GM21786 (cell line): Measurements from ENCODE around the gene PRG2.

Source experiments
- ATAC-seq: cut with Tn5 transposase; IDR thresholded peaks from one replicate; pipeline ENCODE4 v1.9.1; 2021; ENCODE audit not compliant: unreplicated experiment

PRG2 gene

DNA sequence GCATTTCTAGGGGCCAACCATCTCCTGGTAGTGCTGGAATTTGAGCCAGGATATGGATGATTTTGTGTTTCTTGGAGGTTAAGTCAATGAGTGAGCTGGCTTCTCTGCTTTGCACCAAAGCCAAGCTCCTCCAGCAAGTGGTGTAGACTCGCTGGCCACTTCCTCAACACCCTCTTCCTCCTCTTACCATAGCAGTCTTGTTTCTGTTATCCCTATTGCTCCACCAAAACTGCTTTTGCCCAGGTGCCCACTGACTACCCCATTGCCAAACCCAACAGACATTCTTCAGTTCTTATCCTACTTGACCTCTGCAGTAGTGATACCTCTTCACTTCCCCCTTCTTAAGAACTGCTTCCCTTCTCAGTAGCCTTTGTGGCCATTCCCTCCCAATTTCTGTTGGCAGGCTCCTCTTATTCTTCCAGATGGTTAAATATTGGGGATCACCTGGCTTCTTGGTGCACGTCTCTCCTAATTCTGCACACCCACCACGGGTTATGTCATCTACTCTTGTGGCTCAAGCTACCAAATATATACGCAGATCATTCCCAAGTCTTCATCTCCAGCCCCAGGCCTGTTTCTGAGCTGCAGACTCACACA, 7.0 kb upstream of the PRG2 start:
- ATAC-seq = no peak

DNA sequence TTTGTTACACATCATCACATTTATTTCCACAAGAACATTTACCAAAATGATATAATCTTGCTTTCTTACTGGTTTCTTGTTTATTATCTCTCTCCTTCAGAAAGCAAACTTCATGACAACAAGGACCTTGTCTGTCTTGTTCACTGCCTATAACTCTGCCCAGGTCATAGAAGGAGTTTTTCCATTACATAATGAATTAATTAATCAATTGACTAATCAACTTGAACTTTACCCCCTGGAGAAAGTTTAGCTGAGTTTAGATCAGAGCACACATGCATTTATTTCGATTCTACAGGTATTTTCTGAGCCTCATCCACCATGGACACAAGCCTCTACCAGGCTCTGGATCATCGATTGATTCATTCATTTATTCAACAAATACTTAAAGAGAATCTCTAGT, 6.3 kb upstream of the PRG2 start:
- no peak for ATAC-seq

DNA sequence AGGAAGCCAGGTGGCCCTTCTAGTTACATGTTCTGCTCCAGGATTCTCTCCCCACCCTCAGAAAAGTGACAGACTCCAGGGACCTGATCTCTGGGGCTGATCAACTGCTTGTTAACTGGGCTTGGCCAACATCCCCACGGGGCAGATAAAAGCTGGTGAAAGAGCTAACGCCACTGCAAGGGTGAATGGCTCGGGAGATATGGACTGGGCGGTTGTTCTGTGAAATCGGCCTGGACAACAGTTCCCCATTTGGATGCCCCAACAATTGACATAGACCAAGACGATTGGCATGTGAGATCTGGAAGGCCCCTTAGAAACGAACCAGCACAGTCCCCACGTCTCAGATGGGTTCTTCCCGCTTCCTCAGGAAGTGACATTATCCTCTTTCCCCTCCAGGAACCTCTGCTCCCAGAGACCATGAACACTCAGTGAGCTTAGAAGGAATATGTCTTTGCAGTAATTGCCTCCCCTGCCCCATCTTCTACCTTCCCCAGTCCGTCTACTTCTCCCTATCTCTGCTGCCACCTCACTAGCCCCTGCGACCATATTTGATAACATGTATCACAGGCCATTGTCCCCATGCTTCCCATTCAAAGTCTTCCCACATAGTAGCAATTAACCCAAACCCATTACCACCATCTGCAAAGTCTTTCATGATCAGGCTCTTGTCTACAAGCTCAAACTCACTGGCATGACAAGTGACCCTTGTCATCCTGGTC, 5.6 kb upstream of the PRG2 start:
- no peak for ATAC-seq

DNA sequence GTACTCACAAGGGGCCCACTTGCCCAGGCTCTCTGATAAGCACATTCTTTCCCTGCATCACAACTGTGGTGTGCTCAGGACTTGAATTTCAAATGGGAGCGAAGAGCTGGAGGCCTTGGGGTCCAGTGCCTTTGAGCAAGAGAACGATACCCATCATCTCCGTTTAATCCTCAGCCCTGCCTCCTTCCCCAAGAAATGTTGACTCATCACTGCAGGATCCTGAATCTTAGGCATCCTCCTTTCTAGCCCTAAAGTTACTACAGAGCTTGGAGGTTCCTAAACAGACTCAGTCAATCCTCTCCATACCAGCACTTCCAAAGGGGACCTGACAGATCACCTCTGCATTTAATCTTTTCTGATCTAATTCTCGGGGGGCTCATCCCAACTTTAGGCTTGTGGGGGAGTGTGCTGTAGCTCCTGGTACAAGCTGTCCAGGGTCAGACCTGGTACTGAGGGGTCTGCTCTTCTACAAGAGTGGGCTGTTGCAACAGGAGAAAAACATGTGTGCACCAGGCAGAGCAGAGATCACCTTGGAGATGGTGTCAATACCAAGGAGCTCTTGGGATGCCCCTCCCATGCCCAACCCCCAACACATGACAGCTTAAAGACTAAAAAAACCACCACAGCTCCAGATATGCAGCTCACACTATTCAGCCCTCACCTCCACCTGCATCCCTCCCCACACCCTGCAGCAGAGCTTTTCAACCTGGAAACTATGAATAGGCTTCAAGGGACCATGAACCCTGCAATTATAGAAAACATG, 3.9 kb upstream of the PRG2 start:
- ATAC-seq = no peak

DNA sequence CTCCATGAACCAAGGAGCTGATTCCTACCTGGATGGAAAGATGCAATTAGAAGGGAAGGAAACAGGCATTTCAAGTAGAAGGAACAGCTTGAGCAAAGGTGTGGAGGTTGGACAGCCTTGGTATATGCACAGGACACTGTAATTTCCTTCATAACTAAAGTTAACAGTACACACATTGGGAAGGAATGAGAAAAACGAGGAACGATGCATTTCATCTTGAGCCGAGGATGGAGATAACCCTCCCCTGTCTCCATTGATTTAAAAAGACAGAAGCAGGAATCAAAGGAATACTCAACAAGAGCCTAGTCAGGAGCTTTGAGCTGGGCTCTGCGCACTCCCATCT, 2.3 kb upstream of the PRG2 start:
- ATAC-seq = no peak

DNA sequence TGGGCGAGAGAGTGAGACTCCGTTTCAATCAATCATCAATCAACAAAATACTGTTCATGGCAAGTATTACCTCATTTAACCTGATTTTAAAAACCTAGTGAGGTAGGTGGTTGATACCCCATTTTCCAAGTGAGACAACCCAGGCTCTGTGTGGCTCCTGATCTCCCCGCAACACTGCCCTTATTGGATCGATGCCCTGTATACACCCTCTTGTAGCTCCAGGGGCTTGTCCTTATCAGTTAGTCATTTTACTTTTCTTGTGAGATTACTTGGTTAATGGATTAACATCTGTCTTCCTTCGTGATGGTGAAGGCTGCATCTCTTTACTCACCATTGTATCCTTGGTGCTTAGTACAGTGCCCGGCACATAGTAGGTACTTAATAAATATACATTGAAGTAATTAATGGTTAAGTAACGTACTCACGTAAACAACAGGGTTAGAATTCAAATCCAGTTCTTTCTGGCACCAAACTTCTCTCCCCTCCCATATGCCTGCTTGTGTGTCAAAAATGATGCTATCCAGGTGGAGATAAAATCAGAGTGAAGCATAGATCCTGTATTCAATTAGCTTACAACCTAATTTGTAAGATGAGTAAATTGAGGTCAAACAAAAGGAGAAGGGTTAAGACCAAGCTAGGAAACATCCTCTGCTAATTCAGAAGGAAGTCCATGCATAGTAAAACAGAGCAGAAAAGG, 1.8 kb upstream of the PRG2 start:
- ATAC-seq = no peak

DNA sequence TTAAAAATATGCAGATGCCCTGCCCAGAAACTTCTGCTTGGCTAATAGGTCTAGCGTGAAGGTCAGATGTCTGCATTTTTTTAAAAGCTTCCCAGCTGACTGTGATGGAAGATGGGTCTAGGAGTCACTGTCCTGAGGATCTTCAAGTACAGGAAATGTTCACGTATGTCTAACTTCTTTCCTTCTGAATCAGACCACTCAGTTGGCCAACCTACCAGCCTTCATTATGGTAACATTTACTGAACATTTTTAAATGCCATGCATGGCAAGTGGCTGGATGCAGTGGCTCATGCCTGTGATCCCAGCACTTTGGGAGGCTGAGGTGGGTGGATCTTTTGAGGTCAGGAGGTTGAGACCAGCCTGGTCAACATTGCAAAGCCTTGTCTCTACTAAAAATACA, 1.1 kb upstream of the PRG2 start:
- ATAC-seq = no peak

DNA sequence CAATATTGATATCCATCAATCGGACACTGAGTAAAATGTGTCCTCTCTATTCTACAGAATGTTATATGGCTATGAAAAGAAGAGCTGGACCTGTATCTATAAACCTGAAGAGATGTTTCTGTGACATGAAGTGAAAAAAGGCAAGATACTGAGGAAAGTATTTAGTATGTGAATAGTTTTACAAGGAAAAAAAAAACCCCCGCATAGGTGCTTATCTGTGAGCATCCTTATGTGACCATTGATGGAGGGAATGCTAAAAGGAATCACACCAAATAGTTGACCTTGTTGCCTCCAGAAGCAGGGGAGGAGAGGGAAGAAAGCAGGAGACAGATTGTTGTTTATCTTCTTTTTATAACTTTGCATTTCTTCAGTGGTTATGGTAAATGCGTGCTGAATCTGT, 661 bp upstream of the PRG2 start:
- ATAC-seq = no peak

DNA sequence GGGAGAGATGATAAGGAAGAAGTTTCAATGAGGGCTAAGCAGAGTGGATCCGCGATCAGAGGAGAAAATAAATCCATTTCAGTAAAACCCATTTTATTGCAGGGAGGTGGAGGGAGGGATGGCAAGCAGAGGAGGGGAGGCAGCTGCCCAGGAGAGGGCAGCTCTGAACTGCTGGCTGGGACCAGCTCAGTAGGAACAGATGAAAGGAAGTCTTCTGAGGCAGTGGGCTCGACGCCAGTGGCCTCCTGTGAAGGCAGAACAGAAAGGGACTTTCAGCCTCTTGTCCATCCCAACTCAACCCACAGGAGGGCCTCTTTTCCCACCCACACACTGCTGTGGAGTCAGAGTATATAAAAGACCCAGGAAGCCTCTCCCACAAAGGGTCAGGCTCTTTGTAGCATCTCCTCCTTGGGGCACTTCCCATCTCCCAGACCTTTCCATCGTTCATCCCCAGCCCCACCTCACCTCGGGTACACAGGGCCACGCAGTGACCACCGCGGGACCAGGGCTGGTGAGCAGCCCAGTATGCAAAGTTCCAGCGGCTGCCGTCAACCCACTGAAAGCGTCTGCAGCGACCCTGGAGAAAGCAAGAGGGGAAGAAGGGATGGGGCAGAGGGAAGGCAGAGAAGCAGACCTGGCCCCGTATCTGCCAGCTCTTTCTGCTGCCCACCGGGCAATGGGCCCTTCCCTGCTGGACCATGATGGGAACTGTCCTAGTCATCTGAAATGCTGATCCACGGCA, 3.0 kb downstream of the PRG2 start:
- ATAC-seq = no peak

DNA sequence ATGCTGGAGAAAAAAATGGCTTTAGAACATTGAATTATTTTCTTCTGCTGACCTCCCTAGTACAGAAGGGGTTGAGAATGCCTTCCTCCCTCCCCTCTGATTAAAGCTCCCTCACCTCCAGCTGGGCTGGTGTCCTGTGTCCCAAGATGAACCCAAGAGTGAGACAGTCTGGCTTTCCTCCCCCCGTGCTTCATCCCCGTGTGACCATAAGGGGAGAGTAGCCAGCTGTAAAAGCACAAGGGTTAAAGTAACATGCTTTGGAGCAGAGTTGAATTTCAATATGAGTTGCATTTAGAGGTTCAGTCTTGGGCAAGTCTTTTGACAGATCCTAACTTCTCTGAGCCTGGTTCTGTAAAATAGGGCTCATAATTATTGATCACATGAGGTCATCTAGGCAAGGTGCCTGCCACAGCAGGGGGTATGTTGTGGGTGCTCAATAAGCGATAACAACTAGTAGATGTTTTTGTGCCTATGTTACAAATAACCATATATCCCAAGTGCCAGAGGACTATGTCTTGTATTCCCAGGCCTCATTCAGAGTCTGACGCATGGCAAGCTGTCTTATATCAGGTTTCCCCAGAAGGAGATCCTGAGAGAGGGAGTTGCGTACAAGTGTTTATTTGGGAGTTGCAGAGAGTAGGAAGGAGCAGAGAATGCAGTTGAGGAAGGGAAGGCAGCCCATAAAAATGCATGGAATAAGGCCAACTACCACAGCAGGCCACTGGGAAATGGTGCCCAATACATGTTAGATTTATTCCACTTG, 4.1 kb downstream of the PRG2 start:
- no peak for ATAC-seq

DNA sequence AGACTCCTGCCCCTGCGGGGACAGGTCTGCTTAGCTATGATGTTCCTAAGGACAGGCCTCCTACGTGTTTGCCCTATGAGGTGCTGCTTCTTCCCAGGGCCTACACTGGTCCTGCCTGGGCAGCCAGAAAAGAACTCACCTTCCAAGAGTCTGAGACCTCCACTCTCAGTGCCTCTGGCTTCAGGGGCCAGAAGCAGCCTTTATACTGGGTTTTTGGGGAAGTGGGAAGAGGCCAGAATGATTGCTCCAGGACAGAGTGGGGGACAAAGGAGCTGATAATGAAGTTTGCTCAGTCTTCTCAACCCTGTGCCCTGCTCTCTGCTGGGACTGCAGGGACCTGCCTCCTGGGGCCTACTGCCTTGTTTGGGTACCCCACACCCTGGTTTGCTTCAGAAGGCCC, 9.5 kb downstream of the PRG2 start, which contains the start of gene PRG3:
PRG3 (minus strand) TSS at position 176 of the 400 bp plus-strand sequence. CDS start 442 bp downstream, outside the sequence.
- no peak for ATAC-seq

DNA sequence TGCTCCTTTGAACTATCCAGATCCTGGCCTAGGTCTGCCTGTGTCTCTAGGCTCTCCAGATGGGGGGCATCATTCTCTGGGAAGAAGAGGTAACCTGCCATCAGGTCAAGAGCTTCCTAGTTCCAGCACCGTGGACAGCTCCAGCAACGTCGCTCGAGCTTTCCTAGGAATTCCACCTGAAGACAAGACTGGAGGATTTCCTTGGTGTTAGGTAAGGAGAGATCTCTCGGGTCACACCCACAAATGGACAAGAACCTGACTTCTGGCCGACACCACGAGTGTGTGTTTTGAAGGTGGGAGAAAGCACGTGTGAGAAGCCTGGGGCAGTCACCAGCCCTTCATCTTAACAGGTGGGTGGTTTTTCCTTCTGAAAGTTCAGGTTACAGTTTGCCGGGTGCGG, 10.7 kb downstream of the PRG2 start:
- ATAC-seq = no peak

DNA sequence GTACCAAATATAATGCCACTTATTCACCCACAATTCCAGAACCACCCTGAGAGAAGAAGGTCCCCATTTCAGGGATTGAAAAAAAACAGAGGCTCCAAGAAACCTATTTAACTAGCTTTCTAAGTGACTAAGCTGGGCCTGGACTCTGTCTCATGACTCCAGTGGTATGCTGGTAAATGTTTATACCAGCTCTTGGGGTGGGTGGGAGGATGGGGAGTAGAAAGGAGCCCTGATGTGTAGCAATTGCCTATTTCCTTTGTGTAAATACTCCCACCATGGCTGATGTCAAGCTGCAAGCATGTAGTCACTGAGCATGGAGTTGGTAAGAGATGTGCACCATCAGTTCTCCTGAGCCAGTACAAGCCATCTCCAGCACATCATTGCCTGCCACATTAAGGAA, 12.3 kb downstream of the PRG2 start:
- no peak for ATAC-seq

DNA sequence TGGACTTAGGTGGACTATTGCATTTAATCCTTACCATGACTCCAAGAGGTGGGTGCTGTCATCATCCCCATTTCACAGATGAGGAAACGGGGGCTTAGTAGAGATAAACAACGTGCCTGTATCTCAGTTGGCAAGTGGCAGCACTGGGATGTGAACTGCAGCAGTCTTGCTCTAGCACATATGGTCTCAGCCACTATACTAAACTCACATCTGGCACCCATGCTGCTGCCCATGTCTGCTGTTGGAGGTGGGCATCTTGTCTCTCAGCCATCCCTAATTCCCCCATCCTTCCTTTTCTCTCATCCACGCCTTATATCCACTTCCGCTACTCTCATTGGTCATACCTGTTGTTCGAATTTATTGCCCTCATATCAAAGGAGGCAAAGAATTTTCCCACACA, 13.3 kb downstream of the PRG2 start:
- no peak for ATAC-seq

DNA sequence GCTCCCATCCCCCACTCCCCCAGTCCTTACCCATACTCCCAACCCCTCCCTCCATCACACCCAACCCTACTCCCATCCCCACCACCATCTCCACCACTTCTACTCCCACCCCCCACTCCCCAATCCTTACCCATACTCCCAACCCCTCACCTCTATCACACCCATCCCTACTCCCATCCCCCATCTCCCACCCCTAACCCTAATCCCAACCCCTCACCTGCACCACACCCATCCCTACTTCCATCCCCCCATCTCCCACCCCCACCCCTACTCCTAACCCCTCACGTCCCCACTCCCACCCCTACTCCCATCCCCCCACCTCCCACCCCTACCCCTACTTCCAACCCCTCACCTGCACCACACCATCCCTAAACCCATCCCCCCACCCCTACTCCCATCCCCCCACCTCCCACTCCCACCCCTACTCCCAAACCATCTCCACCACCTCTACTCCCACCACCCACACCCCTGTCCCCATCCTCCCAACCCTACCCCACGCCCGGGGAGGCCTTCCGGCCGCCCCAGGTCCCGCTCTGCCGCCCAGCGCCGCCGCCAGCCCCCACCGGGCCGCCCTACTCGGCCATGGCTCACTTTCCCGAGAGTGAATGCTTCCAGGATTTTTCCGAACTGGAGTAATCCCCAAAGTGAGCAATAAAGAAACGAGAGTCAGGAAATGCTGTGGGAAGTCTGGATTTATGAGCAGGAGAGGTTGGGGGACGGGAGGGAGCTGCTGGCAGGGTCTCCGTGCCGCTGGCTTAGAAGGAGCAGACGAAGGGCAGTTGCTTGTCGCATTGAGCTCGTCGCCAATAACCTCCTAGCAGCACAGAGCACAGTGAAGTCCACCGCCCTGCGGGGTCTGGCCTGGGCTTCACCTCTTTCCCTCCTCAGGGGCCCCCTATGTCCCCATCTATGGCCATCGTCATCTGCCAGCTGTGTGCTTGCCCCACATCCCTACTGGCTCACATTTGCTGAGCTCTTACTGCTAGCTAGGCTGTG, 14.1 kb downstream of the PRG2 start:
- no peak for ATAC-seq

DNA sequence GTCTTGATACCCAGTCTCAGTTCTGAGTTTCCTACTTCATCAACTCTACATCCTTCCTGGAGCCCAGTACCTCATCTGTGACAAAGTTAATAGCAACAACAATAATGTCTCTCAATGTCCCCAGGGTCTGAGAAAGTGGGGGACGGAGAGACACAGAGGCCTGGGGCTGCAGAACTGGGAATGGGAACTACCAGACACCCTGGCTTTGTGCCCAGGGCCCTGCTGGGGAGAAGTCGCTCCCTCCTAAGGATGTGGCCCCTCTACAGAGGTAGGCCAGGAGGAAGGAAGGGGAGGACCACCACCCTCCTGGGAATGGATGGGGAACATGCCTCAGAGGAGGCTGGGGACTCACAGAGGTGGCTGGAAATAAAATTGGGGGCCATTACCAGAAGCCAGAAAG, 15.0 kb downstream of the PRG2 start:
- no peak for ATAC-seq

DNA sequence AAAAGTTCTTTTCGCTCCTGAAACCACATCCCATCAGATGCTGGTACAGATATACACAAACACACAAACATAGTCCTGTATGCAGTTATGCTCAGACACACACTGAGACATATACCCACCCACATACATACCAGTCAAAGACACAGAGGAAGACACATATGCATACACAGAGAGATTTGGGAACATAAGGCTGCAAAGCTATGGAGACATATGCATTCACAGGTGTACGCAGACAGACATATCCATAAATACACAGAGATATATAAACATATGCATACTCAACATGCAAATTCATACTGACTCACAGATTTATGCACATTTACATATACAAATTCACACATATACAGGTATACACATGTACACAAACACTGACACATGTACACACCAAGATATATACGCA, 15.5 kb downstream of the PRG2 start:
- ATAC-seq = no peak

DNA sequence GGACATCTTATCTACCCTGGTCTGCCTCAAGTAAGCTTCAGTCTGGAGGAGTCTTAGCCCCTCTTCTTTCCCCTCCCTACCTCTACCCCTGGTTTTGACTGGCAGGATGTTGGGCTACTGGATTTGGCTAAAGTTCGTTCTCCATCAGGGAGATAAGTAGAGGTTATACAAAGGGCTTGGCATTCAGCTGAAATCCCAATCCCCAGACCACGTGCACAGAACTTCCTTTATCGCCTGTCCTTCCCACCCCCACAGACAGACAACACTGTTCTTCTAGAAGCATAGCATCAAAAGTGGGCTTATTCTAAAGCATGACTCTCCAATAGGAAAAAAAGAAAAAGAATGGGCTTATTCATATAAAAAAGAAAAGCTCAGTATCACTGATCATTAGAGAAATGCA, 17.3 kb downstream of the PRG2 start:
- no peak for ATAC-seq

DNA sequence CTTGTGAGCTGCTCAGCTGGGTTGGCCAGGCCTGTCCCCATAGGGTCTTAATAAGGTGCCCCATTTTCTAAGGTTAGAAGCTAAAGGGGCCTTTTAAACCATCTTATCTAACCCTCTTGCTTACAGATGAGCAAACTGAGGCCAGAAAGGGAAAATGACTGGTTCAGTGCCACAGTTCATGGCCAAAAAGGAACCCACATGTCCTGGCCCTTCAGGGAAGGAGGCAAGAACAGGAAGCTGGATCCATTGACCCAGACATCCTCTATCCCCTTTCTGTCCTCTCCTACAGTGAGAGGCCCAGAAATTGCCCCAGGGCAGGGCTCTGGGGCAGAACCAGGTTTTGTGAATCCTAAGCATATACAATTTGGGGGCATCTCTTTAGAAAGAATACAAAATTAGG, 19.5 kb downstream of the PRG2 start:
- no peak for ATAC-seq
